Gastroesophageal sphincter (tissue), 4 donors: ENCODE data around the gene PLCB4. TPM values are rescaled to one million over a fixed set of nuclear protein-coding genes. Genes with fewer than 3 reads are reported as not detected.

Experiments used
- ATAC-seq: fragments of 150-250 bp; one replicate; pipeline ENCODE4 v1.9.1; 2016; ENCODE audit warnings: mild to moderate bottlenecking, moderate library complexity
- H3K27ac ChIP-seq, 4 donors: fragments of 200-600 bp; sonication (generic) in 3 of 4; 1 replicate in 3 of 4; 2 replicates in 1 of 4; pipeline ENCODE4 v1.5.1; 2016 to 2019
- H3K27me3 ChIP-seq: fragments of 200-600 bp; sonication (generic); one replicate; pipeline ENCODE4 v1.5.1; 2019
- H3K36me3 ChIP-seq, 2 donors: fragments of 200-600 bp; sonication (generic); one replicate each; pipeline ENCODE4 v1.5.1; 2019; ENCODE audit warnings: control low read depth in 1 of 2
- H3K4me1 ChIP-seq, 3 donors: fragments of 200-600 bp; sonication (generic); 1 replicate in 2 of 3; 2 replicates in 1 of 3; pipeline ENCODE4 v1.5.1; 2016 to 2019; ENCODE audit warnings: control low read depth in 2 of 3
- H3K4me3 ChIP-seq, 2 donors: fragments of 200-600 bp; sonication (generic); one replicate each; pipeline ENCODE4 v1.5.1; 2019; ENCODE audit warnings: mild to moderate bottlenecking in 1 of 2, moderate library complexity in 1 of 2
- H3K9me3 ChIP-seq, 3 donors: fragments of 200-600 bp; sonication (generic); one replicate each; pipeline ENCODE4 v1.5.1; 2017 to 2019; ENCODE audit warnings: control low read depth in 2 of 3
- EP300 ChIP-seq: sonication (generic); formaldehyde crosslinking; IDR thresholded peaks from one replicate; pipeline ENCODE4 v1.6.1; 2017; ENCODE audit warnings: antibody characterized with exemption, mild to moderate bottlenecking
- POLR2A ChIP-seq, 2 donors: fragments of 450-650 bp; IDR thresholded peaks; one replicate each; pipeline ENCODE4 v1.6.1; 2017; ENCODE audit warnings: antibody characterized with exemption in 2 of 2, mild to moderate bottlenecking in 2 of 2, moderate library complexity in 1 of 2
- POLR2AphosphoS5 ChIP-seq: sonication (generic); formaldehyde crosslinking; IDR thresholded peaks from one replicate; pipeline ENCODE4 v1.6.1; 2017; ENCODE audit warnings: antibody characterized with exemption
- whole genome bisulfite sequencing, 2 donors: methylation state at CpG; one replicate each; pipeline ENCODE4 v1.1.5; 2018; ENCODE audit warnings: low coverage in 1 of 2; 5-methylcytosine and 5-hydroxymethylcytosine counted together
- total RNA-seq, 4 donors: library from RNA; depleted of rRNA; stranded (reverse); fragments of >200 nt; gene quantifications; one replicate each; pipeline ENCODE4 v1.1.0, GENCODE V29; 2016
- TF ChIP-seq, protein P1 (sequence below), 4 experiments: fragments of 200-600 bp in 2 of 4; fragments of 450-650 bp in 2 of 4; sonication (generic) in 1 of 4; IDR thresholded peaks; one replicate each; pipeline ENCODE4 v1.5.1; 2017 to 2019; ENCODE audit warnings: antibody characterized with exemption in 4 of 4, mild to moderate bottlenecking in 2 of 4, moderate library complexity in 2 of 4

The PLCB4 gene
- total RNA-seq, 4 donors from 2014 or later: 21.9 to 109 (median 59.1) TPM

- 92 to 100% methylated on average over 3 to 7 of the region's 8 CpGs for WGBS, 2 donors
- ATAC-seq: no peak
- no peaks in the 10 kb centered on the region for H3K27me3 ChIP-seq
- no peak overlapping the region for H3K4me3 ChIP-seq
- no peaks in the 10 kb centered on the region for H3K9me3 ChIP-seq
- H3K36me3 ChIP-seq: peaks cover 0 to 33% of the 10 kb centered on the region in 2 donors
- no peak overlapping the region for H3K27ac ChIP-seq
- TF ChIP-seq POLR2AphosphoS5: no peak
- no peak for TF ChIP-seq EP300
- no peak for TF ChIP-seq POLR2A (IDR thresholded peaks at IDR 0.05)
- TF ChIP-seq, protein P1, sequence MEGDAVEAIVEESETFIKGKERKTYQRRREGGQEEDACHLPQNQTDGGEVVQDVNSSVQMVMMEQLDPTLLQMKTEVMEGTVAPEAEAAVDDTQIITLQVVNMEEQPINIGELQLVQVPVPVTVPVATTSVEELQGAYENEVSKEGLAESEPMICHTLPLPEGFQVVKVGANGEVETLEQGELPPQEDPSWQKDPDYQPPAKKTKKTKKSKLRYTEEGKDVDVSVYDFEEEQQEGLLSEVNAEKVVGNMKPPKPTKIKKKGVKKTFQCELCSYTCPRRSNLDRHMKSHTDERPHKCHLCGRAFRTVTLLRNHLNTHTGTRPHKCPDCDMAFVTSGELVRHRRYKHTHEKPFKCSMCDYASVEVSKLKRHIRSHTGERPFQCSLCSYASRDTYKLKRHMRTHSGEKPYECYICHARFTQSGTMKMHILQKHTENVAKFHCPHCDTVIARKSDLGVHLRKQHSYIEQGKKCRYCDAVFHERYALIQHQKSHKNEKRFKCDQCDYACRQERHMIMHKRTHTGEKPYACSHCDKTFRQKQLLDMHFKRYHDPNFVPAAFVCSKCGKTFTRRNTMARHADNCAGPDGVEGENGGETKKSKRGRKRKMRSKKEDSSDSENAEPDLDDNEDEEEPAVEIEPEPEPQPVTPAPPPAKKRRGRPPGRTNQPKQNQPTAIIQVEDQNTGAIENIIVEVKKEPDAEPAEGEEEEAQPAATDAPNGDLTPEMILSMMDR (IDR thresholded peaks at IDR 0.05): no peak
- H3K4me1 ChIP-seq: peaks cover 3 to 34% (median 4%) of the 10 kb centered on the region in 3 donors
Observed at GRCh38 chr20:9388160-9388812, 319.4 kb downstream of the PLCB4 start.

DNA sequence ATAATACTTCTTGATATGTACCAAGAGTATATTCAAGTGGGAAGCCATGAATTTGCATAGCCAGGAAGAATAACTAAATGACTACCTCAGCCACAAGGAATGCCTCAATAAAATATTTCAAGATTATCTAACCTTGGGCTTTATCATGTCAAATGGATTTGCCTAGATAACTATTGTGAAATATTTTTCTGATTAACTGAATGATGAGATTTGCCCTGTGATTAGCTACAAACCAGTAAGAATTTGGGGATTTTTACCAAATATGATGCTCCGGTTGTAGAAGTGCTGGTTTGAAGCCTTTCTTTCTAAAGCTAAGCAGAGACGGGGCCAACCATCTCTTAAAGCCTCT is 319.9 kb downstream of the PLCB4 start:
- Histone ChIP-seq H3K9me3 (no peaks in the 10 kb centered on the region), H3K36me3 (peaks cover 0 to 28% of the 10 kb centered on the region in 2 donors), H3K4me3 (no peak overlapping the region), H3K27me3 (no peaks in the 10 kb centered on the region), H3K4me1 (peaks cover 3 to 35% (median 4%) of the 10 kb centered on the region in 3 donors), H3K27ac (no peak overlapping the region)
- TF ChIP-seq POLR2AphosphoS5: no peak
- TF ChIP-seq EP300: no peak
- no peak for TF ChIP-seq POLR2A (IDR thresholded peaks at IDR 0.05)
- TF ChIP-seq, protein P1 (IDR thresholded peaks at IDR 0.05): no peak
- no peak for ATAC-seq
- 90 to 100% methylated on average over 2 of the region's 2 CpGs for WGBS, 2 donors

DNA sequence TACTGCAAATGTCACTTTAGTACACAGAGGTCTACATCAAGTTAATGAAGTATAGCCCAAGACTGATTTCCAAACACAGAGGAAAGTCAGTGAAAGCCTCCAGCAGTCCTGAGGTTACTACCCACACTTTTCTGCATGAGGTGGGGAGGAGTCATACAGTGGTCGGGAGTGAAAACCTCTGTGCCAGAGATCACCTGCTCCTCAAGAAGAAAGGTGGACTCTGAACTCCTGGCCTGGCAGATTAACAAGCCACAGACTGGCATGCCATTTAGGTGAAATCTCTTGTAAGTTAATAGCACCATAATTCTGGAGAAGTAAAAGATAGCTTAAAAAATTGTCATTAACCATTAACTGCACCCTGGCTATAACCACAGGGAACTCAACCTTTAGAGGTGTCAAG is 320.5 kb downstream of the PLCB4 start:
- peaks cover 3 to 35% (median 4%) of the 10 kb centered on the region in 3 donors for H3K4me1 ChIP-seq
- ATAC-seq: no peak
- WGBS, 2 donors: 80% methylated on average over 1 of the region's 1 CpG; no CpG with 5 or more reads in 1 of the 2 donors

DNA sequence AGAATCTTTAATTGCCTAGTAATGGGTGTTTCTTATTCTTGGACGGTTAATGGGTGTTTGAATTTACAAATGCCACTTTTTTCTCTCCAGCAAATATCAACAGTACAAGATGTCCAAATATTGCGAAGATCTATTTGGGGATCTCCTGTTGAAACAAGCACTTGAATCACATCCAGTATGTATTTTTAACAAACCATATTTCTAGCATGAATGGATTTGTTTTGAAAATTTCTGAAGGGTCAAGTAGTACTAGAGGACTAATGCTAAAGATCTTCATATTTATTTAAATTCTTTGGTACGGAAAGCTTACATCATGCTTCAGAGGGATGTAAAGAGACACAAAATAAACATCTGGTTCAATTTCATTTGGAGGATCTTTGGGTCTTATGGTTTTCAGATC is 321.6 kb downstream of the PLCB4 start:
- no peaks in the 10 kb centered on the region for H3K27me3 ChIP-seq
- H3K9me3 ChIP-seq: no peaks in the 10 kb centered on the region
- 33 to 40% methylated on average over 3 of the region's 3 CpGs for WGBS, 2 donors
- peaks cover 0 to 26% of the 10 kb centered on the region in 2 donors for H3K36me3 ChIP-seq
- no peak overlapping the region for H3K27ac ChIP-seq
- no peak for ATAC-seq
- TF ChIP-seq POLR2A (IDR thresholded peaks at IDR 0.05): no peak
- TF ChIP-seq POLR2AphosphoS5: peak; percentile 31
- no peak for TF ChIP-seq EP300
- TF ChIP-seq, protein P1 (IDR thresholded peaks at IDR 0.05): no peak
- H3K4me1 ChIP-seq: peaks cover 3 to 35% (median 4%) of the 10 kb centered on the region in 3 donors
- no peak overlapping the region for H3K4me3 ChIP-seq

More for the DNA sequence above, 320.5 kb downstream of the PLCB4 start:
- H3K27ac ChIP-seq: no peak overlapping the region
- peaks cover 0 to 22% of the 10 kb centered on the region in 2 donors for H3K36me3 ChIP-seq
- no peak overlapping the region for H3K4me3 ChIP-seq
- no peaks in the 10 kb centered on the region for H3K27me3 ChIP-seq
- H3K9me3 ChIP-seq: no peaks in the 10 kb centered on the region
- no peak for TF ChIP-seq EP300
- TF ChIP-seq, protein P1 (IDR thresholded peaks at IDR 0.05): no peak
- no peak for TF ChIP-seq POLR2A (IDR thresholded peaks at IDR 0.05)
- TF ChIP-seq POLR2AphosphoS5: no peak
